CD14-positive monocyte (primary cell): ENCODE data around the gene HOXB5. TPM values are rescaled to one million over a fixed set of nuclear protein-coding genes. Genes with fewer than 3 reads are reported as not detected.

Source experiments
- DNase-seq, 3 donors: peaks; one replicate each; pipeline ENCODE4 v3.0.0-alpha.2; 2011 to 2022
- H2AFZ ChIP-seq: 2 replicates; pipeline ENCODE4 v1.6.0; 2012; ENCODE audit warnings: mild to moderate bottlenecking, low read depth, low read length, inconsistent platforms; ENCODE audit not compliant: insufficient read depth, poor library complexity, severe bottlenecking
- H3K27ac ChIP-seq, 2 donors: 1 replicate in 1 of 2; 2 replicates in 1 of 2; pipeline ENCODE4 v1.5.1; 2012 to 2013; ENCODE audit warnings: low read length in 2 of 2, control low read depth in 1 of 2, inconsistent platforms in 1 of 2, low read depth in 1 of 2, mild to moderate bottlenecking in 1 of 2
- H3K27me3 ChIP-seq, 2 donors: one replicate each; pipeline versions ENCODE4 v1.6.0 to v1.6.1; 2011 to 2013; ENCODE audit warnings: low read length in 2 of 2; ENCODE audit not compliant: control insufficient read depth in 2 of 2, insufficient read depth in 2 of 2
- H3K36me3 ChIP-seq, 2 donors: replicated peaks in 1 of 2; 1 replicate in 1 of 2; 2 replicates in 1 of 2; pipeline versions ENCODE4 v1.5.1 to v1.6.1; 2012 to 2013; ENCODE audit warnings: low read length in 2 of 2, control low read depth in 1 of 2, inconsistent platforms in 1 of 2, mild to moderate bottlenecking in 1 of 2; ENCODE audit not compliant: insufficient read depth in 2 of 2, control insufficient read depth in 1 of 2
- H3K4me1 ChIP-seq, 2 donors: 1 replicate in 1 of 2; 2 replicates in 1 of 2; pipeline versions ENCODE4 v1.5.1 to v1.6.1; 2012 to 2013; ENCODE audit warnings: low read length in 2 of 2, control low read depth in 1 of 2, inconsistent platforms in 1 of 2, mild to moderate bottlenecking in 1 of 2, moderate library complexity in 1 of 2; ENCODE audit not compliant: insufficient read depth in 2 of 2, control insufficient read depth in 1 of 2
- H3K4me2 ChIP-seq: replicated peaks from 2 replicates; pipeline ENCODE3; 2012; ENCODE audit warnings: low read length, moderate library complexity, mild to moderate bottlenecking; ENCODE audit not compliant: poor library complexity, severe bottlenecking; ENCODE audit errors: extremely low read depth
- H3K4me3 ChIP-seq, 3 experiments: fragments of 200-600 bp in 1 of 3; sonication (generic) in 1 of 3; replicated peaks in 1 of 3; 1 replicate in 2 of 3; 2 replicates in 1 of 3; pipeline ENCODE4 v1.5.1; 2011 to 2013; ENCODE audit warnings: low read length in 3 of 3, mild to moderate bottlenecking in 3 of 3, control low read depth in 2 of 3, low read depth in 2 of 3, inconsistent platforms in 1 of 3, moderate library complexity in 1 of 3
- H3K79me2 ChIP-seq: 2 replicates; pipeline ENCODE4 v1.6.0; 2012; ENCODE audit warnings: mild to moderate bottlenecking, control low read depth, inconsistent platforms, low read length, moderate library complexity; ENCODE audit not compliant: insufficient read depth
- H3K9ac ChIP-seq: 2 replicates; pipeline ENCODE4 v1.6.0; 2017; ENCODE audit warnings: low read length, mild to moderate bottlenecking; ENCODE audit not compliant: insufficient read depth, poor library complexity, severe bottlenecking
- H3K9me3 ChIP-seq, 2 donors: replicated peaks in 1 of 2; 1 replicate in 1 of 2; 2 replicates in 1 of 2; pipeline versions ENCODE4 v1.5.1 to v1.6.1; 2012 to 2013; ENCODE audit warnings: low read length in 2 of 2, control low read depth in 1 of 2; ENCODE audit not compliant: control insufficient read depth in 1 of 2, insufficient read depth in 1 of 2
- H4K20me1 ChIP-seq: 2 replicates; pipeline ENCODE4 v1.6.0; 2012; ENCODE audit warnings: mild to moderate bottlenecking, low read length, control low read depth, moderate library complexity; ENCODE audit not compliant: insufficient read depth
- H3K27ac Mint-ChIP-seq, 7 donors: one replicate each; pipeline ENCODE4 v1.8.0; 2020; ENCODE audit warnings: mild to moderate bottlenecking in 7 of 7, mixed read lengths in 7 of 7, moderate library complexity in 6 of 7, inconsistent platforms in 2 of 7
- H3K27me3 Mint-ChIP-seq, 3 donors: one replicate each; pipeline ENCODE4 v1.8.0; 2021 to 2022; ENCODE audit warnings: low read depth in 3 of 3, mild to moderate bottlenecking in 3 of 3, mixed read lengths in 3 of 3, moderate library complexity in 3 of 3, inconsistent platforms in 1 of 3
- H3K36me3 Mint-ChIP-seq, 2 donors: one replicate each; pipeline ENCODE4 v1.8.0; 2020; ENCODE audit warnings: mixed read lengths in 2 of 2, inconsistent platforms in 1 of 2, mild to moderate bottlenecking in 1 of 2
- H3K4me1 Mint-ChIP-seq: one replicate; pipeline ENCODE4 v1.8.0; 2020; ENCODE audit warnings: mild to moderate bottlenecking, mixed read lengths
- H3K4me3 Mint-ChIP-seq, 2 donors: one replicate each; pipeline ENCODE4 v1.8.0; 2020; ENCODE audit warnings: mild to moderate bottlenecking in 2 of 2, mixed read lengths in 2 of 2, moderate library complexity in 1 of 2
- H3K9me3 Mint-ChIP-seq, 7 donors: one replicate each; pipeline ENCODE4 v1.8.0; 2020 to 2022; ENCODE audit warnings: mixed read lengths in 7 of 7, mild to moderate bottlenecking in 6 of 7, moderate library complexity in 6 of 7, inconsistent platforms in 2 of 7
- CTCF ChIP-seq: fragments of 200-600 bp; IDR thresholded peaks from one replicate; pipeline ENCODE4 v1.8.0; 2022; ENCODE audit warnings: antibody characterized with exemption, mild to moderate bottlenecking
- WGBS: methylation state at CpG from one replicate; pipeline ENCODE4 v1.1.5; 2013; ENCODE audit warnings: missing lambda C conversion rate; ENCODE audit not compliant: insufficient coverage; 5-methylcytosine and 5-hydroxymethylcytosine counted together
- intact Hi-C, 2 donors: fragments of 100-400 bp; cut with micrococcal nuclease; formaldehyde crosslinking; loops; one replicate each; pipeline versions ENCODE4 v1.15.0 to v1.15.1; 2023
- polyA plus RNA-seq, 3 donors: library from polyadenylated mRNA; depleted of rRNA in 1 of 3; unstranded in 2 of 3; stranded (reverse) in 1 of 3; fragments of 300-500 nt in 2 of 3; fragments of >200 nt in 1 of 3; fragmentation: Illumina TruSeq in 2 of 3; gene quantifications; 1 replicate in 2 of 3; 2 replicates in 1 of 3; pipeline ENCODE4 v1.2.3, GENCODE V29; 2012 to 2021

The HOXB5 gene
- polyA plus RNA-seq, 3 donors: not detected

GRCh38 chr17:48556576-48557401 lies 36.8 kb downstream of the HOXB5 start:
- Histone ChIP-seq H3K4me3 (no peak overlapping the region), H3K4me1 (peaks cover 3 to 8% of the 10 kb centered on the region in 2 donors), H3K4me2 (no peak overlapping the region), H3K9ac (no peak overlapping the region), H3K27me3 (peaks cover 21 to 49% of the 10 kb centered on the region in 2 donors), H3K79me2 (no peaks in the 10 kb centered on the region), H2AFZ (no peak overlapping the region), H3K9me3 (no peaks in the 10 kb centered on the region), H3K36me3 (no peaks in the 10 kb centered on the region), H4K20me1 (no peaks in the 10 kb centered on the region), H3K27ac (no peak overlapping the region)
- TF ChIP-seq CTCF: no peak
- Mint-ChIP-seq H3K4me1 (peaks cover 14% of the 10 kb centered on the region), H3K27me3 (peaks cover 51 to 65% (median 61%) of the 10 kb centered on the region in 3 donors), H3K4me3 (peak overlapping the region in 1 of 2 donors; percentile 66), H3K27ac (no peak overlapping the region), H3K9me3 (peaks cover 0 to 11% (median 0%) of the 10 kb centered on the region in 7 donors), H3K36me3 (peaks cover 2 to 12% of the 10 kb centered on the region in 2 donors)
- DNase-seq: no peak
- intact Hi-C loops: no loop called here
- WGBS: 93% methylated on average over 2 of the region's 7 CpGs

- peaks cover 14% of the 10 kb centered on the region for H3K4me1 Mint-ChIP-seq
- H3K79me2 ChIP-seq: no peaks in the 10 kb centered on the region
- intact Hi-C loops: no loop called here
- H3K27ac Mint-ChIP-seq: no peak overlapping the region
- peaks cover 2 to 12% of the 10 kb centered on the region in 2 donors for H3K36me3 Mint-ChIP-seq
- H3K9me3 ChIP-seq: no peaks in the 10 kb centered on the region
- no peak overlapping the region for H3K27ac ChIP-seq
- H3K4me1 ChIP-seq: peaks cover 3 to 8% of the 10 kb centered on the region in 2 donors
- no peaks in the 10 kb centered on the region for H4K20me1 ChIP-seq
- no peak overlapping the region for H3K4me3 ChIP-seq
- no CpG with 5 or more reads among the region's 5 CpGs for WGBS
- TF ChIP-seq CTCF: no peak
- H3K36me3 ChIP-seq: no peaks in the 10 kb centered on the region
- DNase-seq: no peak
- peaks cover 50 to 62% (median 56%) of the 10 kb centered on the region in 3 donors for H3K27me3 Mint-ChIP-seq
- no peak overlapping the region for H3K4me2 ChIP-seq
- no peak overlapping the region for H3K9ac ChIP-seq
- H3K9me3 Mint-ChIP-seq: peaks cover 0 to 11% (median 0%) of the 10 kb centered on the region in 7 donors
- peaks cover 21 to 49% of the 10 kb centered on the region in 2 donors for H3K27me3 ChIP-seq
- no peak overlapping the region for H2AFZ ChIP-seq
- peak overlapping the region in 1 of 2 donors; percentile 66 for H3K4me3 Mint-ChIP-seq
Measured at GRCh38 chr17:48556229-48556575, 37.4 kb downstream of the HOXB5 start.
